Measurements from ENCODE around the gene VKORC1.
"Not testable (repeated sequence)": the region's sequence is repeated elsewhere in the genome, so short reads cannot be mapped to it uniquely, and the experiment has no call there.

The VKORC1 gene

GRCh38 chr16:31094424-31095120, at the start of gene VKORC1:
VKORC1 (minus strand) TSS chr16:31094797; CDS start chr16:31094729, 68 bp downstream.
- peak; percentile 95 for DNase-seq

GRCh38 chr16:31143694-31144148, 49.1 kb upstream of the VKORC1 start:
- DNase-seq = no peak

GRCh38 chr16:31143011-31143693, 48.6 kb upstream of the VKORC1 start:
- DNase-seq = no peak

GRCh38 chr16:31142109-31143010, 47.8 kb upstream of the VKORC1 start:
- DNase-seq = peak; percentile 100

- peak; percentile 79 for DNase-seq
Measured at GRCh38 chr16:31141489-31142108, 47.0 kb upstream of the VKORC1 start.

GRCh38 chr16:31141071-31141469, 46.5 kb upstream of the VKORC1 start:
- DNase-seq = not testable (repeated sequence)

- no peak for DNase-seq
Measured at GRCh38 chr16:31138621-31139578, 44.3 kb upstream of the VKORC1 start.

- not testable (repeated sequence) for DNase-seq
Measured at GRCh38 chr16:31136822-31137499, 42.4 kb upstream of the VKORC1 start.

GRCh38 chr16:31136287-31136662, 41.7 kb upstream of the VKORC1 start:
- DNase-seq = no peak

GRCh38 chr16:31135535-31136286, 41.1 kb upstream of the VKORC1 start, which contains the start of gene PRSS8:
PRSS8 (minus strand) TSS chr16:31135727; CDS start chr16:31135498, 229 bp downstream.
- no peak for DNase-seq

- no peak for DNase-seq
Measured at GRCh38 chr16:31134625-31135534, 40.3 kb upstream of the VKORC1 start.

GRCh38 chr16:31134091-31134571, 39.5 kb upstream of the VKORC1 start:
- no peak for DNase-seq

GRCh38 chr16:31133046-31133501, 38.5 kb upstream of the VKORC1 start:
- no peak for DNase-seq

- no peak for DNase-seq
Measured at GRCh38 chr16:31132303-31132979, 37.8 kb upstream of the VKORC1 start.

- DNase-seq = no peak
Measured at GRCh38 chr16:31131841-31132271, 37.3 kb upstream of the VKORC1 start.

GRCh38 chr16:31131416-31131815, 36.8 kb upstream of the VKORC1 start:
- DNase-seq = no peak

- no peak for DNase-seq
Measured at GRCh38 chr16:31130899-31131298, 36.3 kb upstream of the VKORC1 start.

- DNase-seq = no peak
Measured at GRCh38 chr16:31130336-31130891, 35.8 kb upstream of the VKORC1 start.
